Heart left ventricle (tissue), 16 donors: ENCODE data around the gene MAML2. TPM values are rescaled to one million over a fixed set of nuclear protein-coding genes. Genes with fewer than 3 reads are reported as not detected.

ENCODE experiments used
- ATAC-seq, 4 donors: fragments of 200-7000 bp; cut with Tn5 transposase; one replicate each; pipeline ENCODE4 v1.9.1; 2020 to 2022; ENCODE audit warnings: moderate library complexity in 4 of 4, mild to moderate bottlenecking in 3 of 4, moderate number of reproducible peaks in 1 of 4
- DNase-seq, 5 donors: peaks; one replicate each; pipeline ENCODE4 v3.0.0-alpha.2; 2020
- H3K27ac ChIP-seq, 12 donors: fragments of 200-600 bp; sonication (generic) in 4 of 12; one replicate each; pipeline versions ENCODE4 v1.5.0 to v1.8.0; 2016 to 2022; ENCODE audit warnings: mild to moderate bottlenecking in 2 of 12
- H3K27me3 ChIP-seq, 9 donors: fragments of 200-600 bp; sonication (generic) in 2 of 9; one replicate each; pipeline versions ENCODE4 v1.5.1 to v1.8.0; 2016 to 2022; ENCODE audit warnings: mild to moderate bottlenecking in 3 of 9
- H3K36me3 ChIP-seq, 9 donors: fragments of 200-600 bp; sonication (generic) in 2 of 9; one replicate each; pipeline versions ENCODE4 v1.5.0 to v1.8.0; 2018 to 2022; ENCODE audit warnings: mild to moderate bottlenecking in 2 of 9
- H3K4me1 ChIP-seq, 12 donors: fragments of 200-600 bp; sonication (generic) in 4 of 12; one replicate each; pipeline versions ENCODE4 v1.5.0 to v1.8.0; 2016 to 2022; ENCODE audit warnings: mild to moderate bottlenecking in 3 of 12
- H3K4me3 ChIP-seq, 12 donors: fragments of 200-600 bp; sonication (generic) in 4 of 12; one replicate each; pipeline versions ENCODE4 v1.5.0 to v1.8.0; 2017 to 2022; ENCODE audit warnings: mild to moderate bottlenecking in 9 of 12, moderate library complexity in 4 of 12
- H3K9me3 ChIP-seq, 12 donors: fragments of 200-600 bp; sonication (generic) in 4 of 12; one replicate each; pipeline versions ENCODE4 v1.5.0 to v1.8.0; 2016 to 2022; ENCODE audit warnings: mild to moderate bottlenecking in 1 of 12
- POLR2A ChIP-seq, 2 donors: fragments of 450-650 bp; IDR thresholded peaks; one replicate each; pipeline ENCODE4 v1.6.1; 2017; ENCODE audit warnings: antibody characterized with exemption in 2 of 2, mild to moderate bottlenecking in 2 of 2, moderate library complexity in 2 of 2
- whole genome bisulfite sequencing, 4 donors: extraction: QIAGEN DNeasy Blood & Tissue Kit in 2 of 4; methylation state at CpG; one replicate each; pipeline versions ENCODE4 v1.1.5 to v1.1.7; 2013 to 2018; 5-methylcytosine and 5-hydroxymethylcytosine counted together
- intact Hi-C, 10 donors: fragments of 100-400 bp; cut with DNase I; formaldehyde crosslinking; loops; one replicate each; pipeline versions ENCODE4 v1.11.1 to v1.14.2; 2022
- polyA plus RNA-seq, 2 donors: library from polyadenylated mRNA; stranded (reverse); fragments of 200-250 nt; gene quantifications; one replicate each; pipeline ENCODE4 v1.2.3, GENCODE V29; 2013
- total RNA-seq, 9 donors: library from RNA; depleted of rRNA in 2 of 9; stranded (reverse); fragments of >200 nt in 2 of 9; fragmentation: NEBNext Ultra II Directional in 3 of 9; extraction: Animal tissue kit (Norgen Biotek cat#: 25700) in 3 of 9; gene quantifications; one replicate each; pipeline versions ENCODE4 v1.1.0 to v1.2.4, GENCODE V29; 2016 to 2023
- TF ChIP-seq, protein P1 (sequence below), 12 donors: fragments of 200-600 bp; sonication (generic) in 4 of 12; IDR thresholded peaks; one replicate each; pipeline versions ENCODE4 v1.5.0 to v1.8.0; 2018 to 2022; ENCODE audit warnings: antibody characterized with exemption in 12 of 12, mild to moderate bottlenecking in 5 of 12
- donor health status: ischemic (EF 13 %, LVEDD 7.1; RV severe dilation, severe dysfunction).
- donor health status: healthy with polysubstance abuse.
- donor health status: DM: no; HTN: yes; CAD: no.
- donor health status: DM: no; HTN: no; CAD: no.
- donor health status: ischemic (EF 25% LVEDD 6.9; RV normal size, moderate dysfunction).
- donor health status: ischemic (EF 25% LVEDD 5.7; RV mildly dilated, moderate dysfunction).
- donor health status: healthy.
- donor health status: DM: yes; HTN: yes; CAD: no.
- donor health status: ischemic (EF 35%, LVEDD 5.7; RV mildly dilated, moderate dysfunction).
- donor health status: nonischemic (EF 11% LVEDD 7.7; RV severe dilation, severe dysfunction).
- donor health status: DM: yes; HTN: yes; CAD: no.
- donor health status: PGD.
- donor health status: ischemic (EF 29% LVEDD 5.4; RV normal size, mild dysfunction).
- donor health status: nonischemic (EF 23%, LVEDD 6.1; RV moderate dilation, normal function).

MAML2 gene
- total and polyA plus RNA-seq, 11 donors: 1.3 to 10.8 (median 4.8) TPM

DNA sequence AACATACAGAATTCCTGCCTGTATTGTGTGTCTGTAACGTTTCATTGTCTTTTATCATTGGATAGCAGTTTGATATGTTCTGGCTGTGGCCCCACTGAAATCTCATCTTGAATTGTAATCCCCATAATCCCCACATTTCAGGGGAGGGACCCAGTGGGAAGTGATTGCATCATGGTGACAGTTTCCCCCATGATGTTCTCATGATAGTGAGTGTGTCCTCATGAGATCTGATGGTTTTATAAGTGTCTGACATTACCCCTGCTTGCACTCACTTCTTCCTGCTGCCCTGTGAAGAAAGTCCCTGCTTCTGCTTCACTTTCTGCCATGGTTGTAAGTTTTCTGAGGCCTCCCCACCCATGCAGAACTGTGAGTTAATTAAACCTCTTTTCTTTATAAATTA lies 399.4 kb downstream of the MAML2 start:
- Histone ChIP-seq H3K4me3 (no peak overlapping the region), H3K9me3 (peaks cover 0 to 15% (median 5%) of the 10 kb centered on the region in 12 donors), H3K36me3 (no peaks in the 10 kb centered on the region), H3K27ac (no peak overlapping the region), H3K4me1 (no peaks in the 10 kb centered on the region), H3K27me3 (no peaks in the 10 kb centered on the region)
- no peak for ATAC-seq
- 63 to 78% (median 71%) methylated on average over 1 of the region's 1 CpG for WGBS, 4 donors
- intact Hi-C loops: no loop called here
- no peak for DNase-seq
- TF ChIP-seq, protein P1, sequence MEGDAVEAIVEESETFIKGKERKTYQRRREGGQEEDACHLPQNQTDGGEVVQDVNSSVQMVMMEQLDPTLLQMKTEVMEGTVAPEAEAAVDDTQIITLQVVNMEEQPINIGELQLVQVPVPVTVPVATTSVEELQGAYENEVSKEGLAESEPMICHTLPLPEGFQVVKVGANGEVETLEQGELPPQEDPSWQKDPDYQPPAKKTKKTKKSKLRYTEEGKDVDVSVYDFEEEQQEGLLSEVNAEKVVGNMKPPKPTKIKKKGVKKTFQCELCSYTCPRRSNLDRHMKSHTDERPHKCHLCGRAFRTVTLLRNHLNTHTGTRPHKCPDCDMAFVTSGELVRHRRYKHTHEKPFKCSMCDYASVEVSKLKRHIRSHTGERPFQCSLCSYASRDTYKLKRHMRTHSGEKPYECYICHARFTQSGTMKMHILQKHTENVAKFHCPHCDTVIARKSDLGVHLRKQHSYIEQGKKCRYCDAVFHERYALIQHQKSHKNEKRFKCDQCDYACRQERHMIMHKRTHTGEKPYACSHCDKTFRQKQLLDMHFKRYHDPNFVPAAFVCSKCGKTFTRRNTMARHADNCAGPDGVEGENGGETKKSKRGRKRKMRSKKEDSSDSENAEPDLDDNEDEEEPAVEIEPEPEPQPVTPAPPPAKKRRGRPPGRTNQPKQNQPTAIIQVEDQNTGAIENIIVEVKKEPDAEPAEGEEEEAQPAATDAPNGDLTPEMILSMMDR (IDR thresholded peaks at IDR 0.05): no peak
- TF ChIP-seq POLR2A (IDR thresholded peaks at IDR 0.05): no peak

GRCh38 chr11:95939091-95939490 lies 403.9 kb downstream of the MAML2 start:
- H3K36me3 ChIP-seq: no peaks in the 10 kb centered on the region
- H3K27me3 ChIP-seq: no peaks in the 10 kb centered on the region
- DNase-seq (no peak), ATAC-seq (no peak)
- 73 to 91% (median 80%) methylated on average over 6 of the region's 6 CpGs for WGBS, 4 donors
- no peak overlapping the region for H3K4me3 ChIP-seq
- intact Hi-C loops: no loop called here
- peaks cover 0 to 11% (median 0%) of the 10 kb centered on the region in 12 donors for H3K9me3 ChIP-seq
- no peaks in the 10 kb centered on the region for H3K4me1 ChIP-seq
- H3K27ac ChIP-seq: no peak overlapping the region
- TF ChIP-seq, protein P1 (IDR thresholded peaks at IDR 0.05): no peak
- no peak for TF ChIP-seq POLR2A (IDR thresholded peaks at IDR 0.05)

DNA sequence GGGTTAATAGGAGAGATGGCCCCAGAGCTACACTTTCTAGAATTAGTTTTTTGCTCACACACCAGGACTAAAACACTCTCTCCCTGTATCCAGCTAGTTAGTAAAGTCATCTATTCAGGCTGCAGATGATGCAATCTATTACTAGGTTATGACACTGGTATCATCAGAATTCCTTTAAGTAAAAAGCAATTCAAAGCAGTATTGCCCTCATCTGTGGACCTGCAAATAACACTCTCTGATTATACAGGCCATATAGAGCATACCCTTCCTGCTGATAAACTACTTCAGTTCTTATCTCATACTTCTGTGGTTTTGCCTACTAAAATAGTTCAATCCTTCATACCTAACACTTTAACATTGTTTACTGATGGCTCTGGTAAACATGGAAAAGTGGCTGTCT lies 405.6 kb downstream of the MAML2 start:
- Histone ChIP-seq H3K4me3 (no peak overlapping the region), H3K36me3 (no peaks in the 10 kb centered on the region), H3K27ac (no peak overlapping the region), H3K4me1 (no peaks in the 10 kb centered on the region), H3K9me3 (peaks cover 0 to 20% (median 0%) of the 10 kb centered on the region in 12 donors), H3K27me3 (no peaks in the 10 kb centered on the region)
- ATAC-seq: no peak
- intact Hi-C loops: no loop called here
- TF ChIP-seq, protein P1 (IDR thresholded peaks at IDR 0.05): no peak
- TF ChIP-seq POLR2A (IDR thresholded peaks at IDR 0.05): no peak
- DNase-seq: no peak

- Histone ChIP-seq H3K9me3 (peaks cover 0 to 39% (median 9%) of the 10 kb centered on the region in 12 donors), H3K36me3 (no peaks in the 10 kb centered on the region), H3K27me3 (no peaks in the 10 kb centered on the region), H3K27ac (no peak overlapping the region), H3K4me1 (no peaks in the 10 kb centered on the region), H3K4me3 (no peak overlapping the region)
- intact Hi-C loops: no loop called here
- WGBS, 4 donors: 89 to 95% (median 91%) methylated on average over 5 of the region's 5 CpGs
- ATAC-seq (no peak), DNase-seq (no peak)
- TF ChIP-seq, protein P1 (IDR thresholded peaks at IDR 0.05): no peak
- TF ChIP-seq POLR2A (IDR thresholded peaks at IDR 0.05): no peak
Measured at GRCh38 chr11:95933594-95933993, 409.4 kb downstream of the MAML2 start.
